Measurements from ENCODE around the gene TMSB15A. TPM values are rescaled to one million over a fixed set of nuclear protein-coding genes. Genes with fewer than 3 reads are reported as not detected.

The TMSB15A gene
- total RNA-seq, 1 experiment from 2014 or later = not detected

Other genes with a start within 250 kb of the TMSB15A start
- not detected in 2 replicates for gene NXF2B, start 76.7 kb downstream of the TMSB15A start, total RNA-seq (2022)
- gene TCP11X2, start 44.9 kb downstream of the TMSB15A start, total RNA-seq (2022) = not detected in 2 replicates
- gene ARMCX5, start 82.8 kb upstream of the TMSB15A start, total RNA-seq (2022) = 11.5 and 12.0 TPM in 2 replicates
- 1.2 and 2.4 TPM in 2 replicates for gene GPRASP1, start 134.7 kb upstream of the TMSB15A start, total RNA-seq (2022)
- 1.9 and 2.7 TPM in 2 replicates for gene GPRASP2, start 195.7 kb upstream of the TMSB15A start, total RNA-seq (2022)
- gene GPRASP3, start 204.0 kb upstream of the TMSB15A start, total RNA-seq (2022) = 2.6 and 2.8 TPM in 2 replicates